SU-DHL-6 (cell line): Measurements from ENCODE around the gene MCU.

Experiments
- EZH2phosphoT487 ChIP-seq: fragments of 200-600 bp; sonication (generic), shearing (Covaris generic); conservative IDR thresholded peaks from 2 replicates; pipeline ENCODE4 v1.6.1; 2018; ENCODE audit warnings: mild to moderate bottlenecking, antibody characterized with exemption, low read length, moderate library complexity, mixed read lengths
- TF ChIP-seq, protein P1 (sequence below): fragments of 200-600 bp; sonication (generic); IDR thresholded peaks from one replicate; pipeline ENCODE4 v1.5.1; 2017; ENCODE audit warnings: antibody characterized with exemption, mild to moderate bottlenecking, low read length, moderate library complexity; ENCODE audit not compliant: insufficient read depth, poor library complexity, severe bottlenecking

GRCh38 chr10:72772031-72772430, 80.1 kb downstream of the MCU start:
- TF ChIP-seq, protein P1, sequence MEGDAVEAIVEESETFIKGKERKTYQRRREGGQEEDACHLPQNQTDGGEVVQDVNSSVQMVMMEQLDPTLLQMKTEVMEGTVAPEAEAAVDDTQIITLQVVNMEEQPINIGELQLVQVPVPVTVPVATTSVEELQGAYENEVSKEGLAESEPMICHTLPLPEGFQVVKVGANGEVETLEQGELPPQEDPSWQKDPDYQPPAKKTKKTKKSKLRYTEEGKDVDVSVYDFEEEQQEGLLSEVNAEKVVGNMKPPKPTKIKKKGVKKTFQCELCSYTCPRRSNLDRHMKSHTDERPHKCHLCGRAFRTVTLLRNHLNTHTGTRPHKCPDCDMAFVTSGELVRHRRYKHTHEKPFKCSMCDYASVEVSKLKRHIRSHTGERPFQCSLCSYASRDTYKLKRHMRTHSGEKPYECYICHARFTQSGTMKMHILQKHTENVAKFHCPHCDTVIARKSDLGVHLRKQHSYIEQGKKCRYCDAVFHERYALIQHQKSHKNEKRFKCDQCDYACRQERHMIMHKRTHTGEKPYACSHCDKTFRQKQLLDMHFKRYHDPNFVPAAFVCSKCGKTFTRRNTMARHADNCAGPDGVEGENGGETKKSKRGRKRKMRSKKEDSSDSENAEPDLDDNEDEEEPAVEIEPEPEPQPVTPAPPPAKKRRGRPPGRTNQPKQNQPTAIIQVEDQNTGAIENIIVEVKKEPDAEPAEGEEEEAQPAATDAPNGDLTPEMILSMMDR: no peak
- TF ChIP-seq EZH2phosphoT487: no peak
